Measurements from ENCODE around the gene SLC4A2.

The SLC4A2 gene

GRCh38 chr7:151028131-151028947 lies 31.1 kb upstream of the SLC4A2 start, which contains the start of gene ABCB8:
TSS of gene ABCB8 (plus strand) at chr7:151028450. CDS start at chr7:151028516, 66 bp downstream.
- in situ Hi-C loops (cut with HindIII; ENCODE audit: low pct_unique_long_range_greater_than_20kb, low sequenced_read_pairs): no loop called here
- peak; percentile 97 to 99 for DNase-seq (ENCODE audit: low read depth in 1 of 2, low spot score in 1 of 2)
- TF ChIP-seq JUND (IDR thresholded peaks at IDR 0.05; ENCODE audit: low read depth): no peak

- DNase-seq (ENCODE audit: low read depth in 1 of 2, low spot score in 1 of 2): no peak
- TF ChIP-seq JUND (IDR thresholded peaks at IDR 0.05; ENCODE audit: low read depth): no peak
- in situ Hi-C loops (cut with HindIII; ENCODE audit: low pct_unique_long_range_greater_than_20kb, low sequenced_read_pairs): no loop called here
Measured at GRCh38 chr7:151028948-151029501, 30.4 kb upstream of the SLC4A2 start.

- in situ Hi-C loops (cut with HindIII; ENCODE audit: low pct_unique_long_range_greater_than_20kb, low sequenced_read_pairs): no loop called here
- DNase-seq (ENCODE audit: low read depth in 1 of 2, low spot score in 1 of 2): no peak
- no peak for TF ChIP-seq JUND (IDR thresholded peaks at IDR 0.05; ENCODE audit: low read depth)
Measured at GRCh38 chr7:151031011-151031410, 28.4 kb upstream of the SLC4A2 start.

GRCh38 chr7:151032936-151033863 lies 26.2 kb upstream of the SLC4A2 start:
- TF ChIP-seq JUND (IDR thresholded peaks at IDR 0.05; ENCODE audit: low read depth): no peak
- DNase-seq (ENCODE audit: low read depth in 1 of 2, low spot score in 1 of 2): peak in 1 of 2 experiments; percentile 48
- in situ Hi-C loops (cut with HindIII; ENCODE audit: low pct_unique_long_range_greater_than_20kb, low sequenced_read_pairs): no loop called here

- DNase-seq (ENCODE audit: low read depth in 1 of 2, low spot score in 1 of 2): no peak
- TF ChIP-seq JUND (IDR thresholded peaks at IDR 0.05; ENCODE audit: low read depth): no peak
- in situ Hi-C loops (cut with HindIII; ENCODE audit: low pct_unique_long_range_greater_than_20kb, low sequenced_read_pairs): no loop called here
Measured at GRCh38 chr7:151033864-151034249, 25.5 kb upstream of the SLC4A2 start.

- in situ Hi-C loops (cut with HindIII; ENCODE audit: low pct_unique_long_range_greater_than_20kb, low sequenced_read_pairs): no loop called here
- DNase-seq (ENCODE audit: low read depth in 1 of 2, low spot score in 1 of 2): no peak
- no peak for TF ChIP-seq JUND (IDR thresholded peaks at IDR 0.05; ENCODE audit: low read depth)
Measured at GRCh38 chr7:151034312-151035025, 24.9 kb upstream of the SLC4A2 start.

- DNase-seq (ENCODE audit: low read depth in 1 of 2, low spot score in 1 of 2): no peak
- in situ Hi-C loops (cut with HindIII; ENCODE audit: low pct_unique_long_range_greater_than_20kb, low sequenced_read_pairs): no loop called here
- no peak for TF ChIP-seq JUND (IDR thresholded peaks at IDR 0.05; ENCODE audit: low read depth)
Measured at GRCh38 chr7:151035026-151035717, 24.2 kb upstream of the SLC4A2 start.

- DNase-seq (ENCODE audit: low read depth in 1 of 2, low spot score in 1 of 2): no peak
- in situ Hi-C loops (cut with HindIII; ENCODE audit: low pct_unique_long_range_greater_than_20kb, low sequenced_read_pairs): no loop called here
- no peak for TF ChIP-seq JUND (IDR thresholded peaks at IDR 0.05; ENCODE audit: low read depth)
Measured at GRCh38 chr7:151035902-151036301, 23.5 kb upstream of the SLC4A2 start.

- in situ Hi-C loops (cut with HindIII; ENCODE audit: low pct_unique_long_range_greater_than_20kb, low sequenced_read_pairs): no loop called here
- DNase-seq (ENCODE audit: low read depth in 1 of 2, low spot score in 1 of 2): no peak
- TF ChIP-seq JUND (IDR thresholded peaks at IDR 0.05; ENCODE audit: low read depth): no peak
Measured at GRCh38 chr7:151038951-151039849, 20.2 kb upstream of the SLC4A2 start.

- in situ Hi-C loops (cut with HindIII; ENCODE audit: low pct_unique_long_range_greater_than_20kb, low sequenced_read_pairs): no loop called here
- no peak for DNase-seq (ENCODE audit: low read depth in 1 of 2, low spot score in 1 of 2)
- no peak for TF ChIP-seq JUND (IDR thresholded peaks at IDR 0.05; ENCODE audit: low read depth)
Measured at GRCh38 chr7:151039850-151040548, 19.4 kb upstream of the SLC4A2 start.

Measured in T47D (cell line).